Right ventricle myocardium superior (tissue), 1 donor: Measurements from ENCODE around the gene MED25. TPM values are rescaled to one million over a fixed set of nuclear protein-coding genes. Genes with fewer than 3 reads are reported as not detected.
A peak's percentile ranks its signal among the peaks of the same experiment; 100 is the strongest.

Experiments
- ATAC-seq: fragments of 200-7000 bp; cut with Tn5 transposase; one replicate; pipeline ENCODE4 v1.9.1; 2020; ENCODE audit warnings: mild to moderate bottlenecking; ENCODE audit not compliant: poor library complexity
- DNase-seq: peaks from one replicate; pipeline ENCODE4 v3.0.0-alpha.2; 2020
- intact Hi-C: fragments of 100-400 bp; cut with DNase I; formaldehyde crosslinking; loops from one replicate; pipeline ENCODE4 v1.11.2; 2022
- total RNA-seq: library from RNA; stranded (reverse); fragmentation: NEBNext Ultra II Directional; extraction: Animal tissue kit (Norgen Biotek cat#: 25700); gene quantifications from one replicate; pipeline ENCODE4 v1.2.1, GENCODE V29; 2021
- donor health status: DM: no; HTN: yes; CAD: no; lungs with severe emphysema.

The MED25 gene
- total RNA-seq, 1 donor from 2014 or later: 83.4 TPM

DNA sequence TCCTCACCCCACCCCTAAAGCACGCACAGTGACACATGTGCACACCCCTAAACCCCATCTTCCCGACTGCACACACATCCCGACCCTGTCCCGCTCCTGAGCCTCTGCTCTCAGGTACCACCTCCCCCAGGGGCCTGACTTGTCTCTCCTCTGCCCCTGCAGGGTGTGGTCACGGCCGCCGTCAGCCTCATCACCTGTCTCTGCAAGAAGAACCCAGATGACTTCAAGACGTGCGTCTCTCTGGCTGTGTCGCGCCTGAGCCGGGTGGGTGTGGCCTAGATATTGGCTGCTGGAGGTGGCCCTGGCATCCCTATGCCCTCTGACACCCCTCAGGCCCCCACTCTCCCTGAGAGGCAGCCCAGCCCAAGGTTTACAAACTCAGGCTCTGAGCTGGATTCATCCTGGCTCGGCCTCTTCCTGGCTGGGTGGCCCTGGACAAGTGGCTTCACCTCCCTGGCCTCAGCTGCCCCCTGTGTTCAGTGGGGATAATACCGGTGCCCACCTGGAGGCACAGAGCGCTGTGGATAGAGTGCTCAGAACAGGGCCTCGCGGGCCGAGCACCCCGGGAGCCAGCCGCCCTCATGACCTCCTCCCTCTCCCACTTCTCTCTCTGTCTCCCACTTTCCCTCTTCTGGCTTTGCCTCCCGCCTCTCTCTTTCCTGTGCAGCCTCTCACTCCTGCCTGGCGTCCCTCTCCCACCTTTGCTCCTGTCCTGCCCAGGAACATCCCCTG is 25.1 kb upstream of the MED25 start:
- no peak for DNase-seq
- ATAC-seq: no peak
- intact Hi-C loops: no loop called here

DNA sequence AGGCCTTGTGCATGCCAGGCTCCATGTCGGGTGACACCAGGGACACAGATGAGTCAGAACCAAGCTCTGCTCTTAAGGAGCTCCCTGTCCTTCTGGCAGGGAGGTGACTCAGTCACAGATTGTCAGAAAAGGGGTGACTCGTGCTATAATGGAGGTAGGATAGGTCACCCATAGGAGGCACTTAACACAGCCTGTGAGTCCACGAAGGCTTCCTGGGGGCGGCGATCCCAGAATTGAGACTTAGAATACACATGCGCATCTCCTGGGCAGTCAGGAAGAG is 24.6 kb upstream of the MED25 start:
- intact Hi-C loops: no loop called here
- DNase-seq (no peak), ATAC-seq (no peak)

DNA sequence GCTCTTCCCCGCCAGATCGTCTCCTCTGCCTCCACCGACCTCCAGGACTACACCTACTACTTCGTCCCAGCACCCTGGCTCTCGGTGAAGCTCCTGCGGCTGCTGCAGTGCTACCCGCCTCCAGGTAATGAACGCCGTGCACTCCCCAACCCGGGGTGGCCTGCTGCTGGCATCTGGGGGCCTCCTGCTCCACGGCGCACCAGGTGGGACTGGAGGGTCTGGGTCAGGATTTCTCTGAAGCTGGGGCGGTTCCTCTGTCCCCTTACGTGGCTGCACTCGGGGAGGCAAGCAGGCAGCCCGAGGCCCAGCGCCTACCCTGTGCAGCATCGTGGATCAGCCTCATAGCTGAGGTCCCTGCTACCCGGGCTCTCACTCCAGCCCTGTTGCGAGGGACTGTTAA is 22.5 kb upstream of the MED25 start:
- no peak for DNase-seq
- intact Hi-C loops: no loop called here

DNA sequence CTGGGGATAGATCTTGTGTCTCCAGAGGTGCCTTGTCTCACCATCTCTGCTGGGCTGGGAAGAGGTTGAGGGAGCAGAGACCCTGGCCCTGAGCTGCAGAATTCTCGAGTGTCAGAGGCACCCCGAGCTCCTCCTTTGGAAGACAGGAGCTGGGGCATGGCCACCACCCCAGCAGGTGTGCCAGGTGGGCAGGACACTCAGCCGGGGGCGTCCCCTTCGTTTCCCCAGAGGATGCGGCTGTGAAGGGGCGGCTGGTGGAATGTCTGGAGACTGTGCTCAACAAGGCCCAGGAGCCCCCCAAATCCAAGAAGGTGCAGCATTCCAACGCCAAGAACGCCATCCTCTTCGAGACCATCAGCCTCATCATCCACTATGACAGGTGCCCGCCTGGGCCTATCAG is 19.5 kb upstream of the MED25 start:
- intact Hi-C loops: no loop called here
- no peak for ATAC-seq

More for the DNA sequence above, 22.5 kb upstream of the MED25 start:
- ATAC-seq: no peak

DNA sequence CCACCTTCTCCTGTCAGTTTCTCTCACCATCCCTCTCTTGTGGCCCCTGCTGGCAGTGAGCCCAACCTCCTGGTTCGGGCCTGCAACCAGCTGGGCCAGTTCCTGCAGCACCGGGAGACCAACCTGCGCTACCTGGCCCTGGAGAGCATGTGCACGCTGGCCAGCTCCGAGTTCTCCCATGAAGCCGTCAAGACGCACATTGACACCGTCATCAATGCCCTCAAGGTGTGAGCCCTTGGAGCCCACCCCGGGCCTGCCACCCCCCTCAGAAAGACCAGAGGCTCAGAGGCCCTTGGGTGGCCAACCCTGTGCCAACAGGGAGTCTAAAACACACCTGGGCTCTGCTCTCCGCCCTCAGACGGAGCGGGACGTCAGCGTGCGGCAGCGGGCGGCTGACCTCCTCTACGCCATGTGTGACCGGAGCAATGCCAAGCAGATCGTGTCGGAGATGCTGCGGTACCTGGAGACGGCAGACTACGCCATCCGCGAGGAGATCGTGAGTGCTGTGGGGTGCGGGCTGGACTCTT is 18.8 kb upstream of the MED25 start:
- ATAC-seq (no peak), DNase-seq (no peak)
- intact Hi-C loops: no loop called here

More for the DNA sequence above, 19.5 kb upstream of the MED25 start:
- DNase-seq: no peak

DNA sequence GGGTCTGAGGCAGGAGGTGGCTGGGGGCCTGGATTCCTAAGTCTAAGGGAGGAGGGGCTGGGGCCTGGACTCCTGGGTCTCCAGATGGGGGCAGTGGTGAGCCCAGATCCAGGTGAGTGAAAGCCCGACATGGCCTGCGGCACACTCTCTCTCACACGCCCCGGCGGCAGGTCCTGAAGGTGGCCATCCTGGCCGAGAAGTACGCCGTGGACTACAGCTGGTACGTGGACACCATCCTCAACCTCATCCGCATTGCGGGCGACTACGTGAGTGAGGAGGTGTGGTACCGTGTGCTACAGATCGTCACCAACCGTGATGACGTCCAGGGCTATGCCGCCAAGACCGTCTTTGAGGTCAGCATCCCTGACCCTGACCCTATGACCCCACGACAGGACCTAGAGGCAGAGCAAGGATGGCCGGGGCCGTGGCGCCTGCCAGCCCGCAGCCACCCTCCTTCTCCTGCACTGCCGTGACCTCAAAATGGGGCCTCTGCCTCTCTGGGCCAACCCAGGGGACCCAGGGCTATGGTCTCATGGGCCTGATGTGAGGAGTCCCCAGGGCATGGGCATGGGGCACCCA is 18.2 kb upstream of the MED25 start:
- no peak for ATAC-seq
- DNase-seq: no peak
- intact Hi-C loops: no loop called here

DNA sequence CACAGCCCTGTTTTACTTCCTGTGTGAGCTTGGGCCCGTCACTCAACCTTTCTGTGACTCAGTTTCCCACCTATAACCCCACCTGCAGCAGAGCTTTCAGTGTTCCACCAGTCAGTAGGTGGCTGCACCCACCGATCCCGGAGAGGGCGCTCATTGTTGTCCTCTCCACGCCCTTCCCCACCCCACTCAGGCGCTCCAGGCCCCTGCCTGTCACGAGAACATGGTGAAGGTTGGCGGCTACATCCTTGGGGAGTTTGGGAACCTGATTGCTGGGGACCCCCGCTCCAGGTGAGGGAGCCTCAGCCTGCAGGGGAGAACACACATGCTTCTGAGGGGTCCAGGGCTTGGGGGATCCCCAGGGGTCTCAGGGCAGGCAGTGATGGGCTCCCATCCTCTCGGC is 17.3 kb upstream of the MED25 start:
- DNase-seq (no peak), ATAC-seq (no peak)
- intact Hi-C loops: no loop called here

DNA sequence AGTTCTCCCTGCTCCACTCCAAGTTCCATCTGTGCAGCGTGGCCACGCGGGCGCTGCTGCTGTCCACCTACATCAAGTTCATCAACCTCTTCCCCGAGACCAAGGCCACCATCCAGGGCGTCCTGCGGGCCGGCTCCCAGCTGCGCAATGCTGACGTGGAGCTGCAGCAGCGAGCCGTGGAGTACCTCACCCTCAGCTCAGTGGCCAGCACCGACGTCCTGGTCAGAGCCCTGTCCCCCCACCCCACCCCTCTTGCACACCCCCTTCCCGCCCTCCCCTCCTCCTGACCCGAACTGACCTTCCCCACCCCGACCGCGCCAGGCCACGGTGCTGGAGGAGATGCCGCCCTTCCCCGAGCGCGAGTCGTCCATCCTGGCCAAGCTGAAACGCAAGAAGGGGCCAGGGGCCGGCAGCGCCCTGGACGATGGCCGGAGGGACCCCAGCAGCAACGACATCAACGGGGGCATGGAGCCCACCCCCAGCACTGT is 16.6 kb upstream of the MED25 start:
- DNase-seq (no peak), ATAC-seq (peak; percentile 1)
- intact Hi-C loops: no loop called here

DNA sequence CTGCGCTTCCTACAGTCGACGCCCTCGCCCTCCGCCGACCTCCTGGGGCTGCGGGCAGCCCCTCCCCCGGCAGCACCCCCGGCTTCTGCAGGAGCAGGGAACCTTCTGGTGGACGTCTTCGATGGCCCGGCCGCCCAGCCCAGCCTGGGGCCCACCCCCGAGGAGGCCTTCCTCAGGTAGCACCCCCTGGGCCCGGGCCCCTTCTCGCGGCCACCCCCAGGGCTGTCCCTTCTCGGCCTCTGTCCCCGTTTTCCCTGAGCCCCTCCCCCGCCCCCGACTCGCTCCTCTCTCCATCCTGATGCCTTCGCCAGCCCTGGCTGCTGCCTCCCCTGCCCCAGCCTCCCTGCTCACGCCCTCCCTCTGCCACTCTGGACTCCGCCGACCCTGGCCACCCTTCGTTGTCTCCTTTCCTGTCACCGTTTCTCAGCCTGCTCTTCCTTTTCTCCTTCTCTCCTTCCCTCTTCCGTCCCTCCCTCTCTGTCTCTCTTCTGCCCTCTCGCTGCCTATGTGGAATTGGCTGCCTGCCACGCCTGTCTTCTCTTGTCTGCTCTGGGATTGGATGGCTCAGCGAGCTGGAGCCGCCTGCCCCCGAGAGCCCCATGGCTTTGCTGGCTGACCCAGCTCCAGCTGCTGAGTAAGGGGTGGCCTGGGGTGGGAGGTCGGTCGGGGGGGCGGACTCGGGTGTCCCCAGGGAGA is 16.0 kb upstream of the MED25 start:
- ATAC-seq (peak; percentile 88), DNase-seq (peak; percentile 96)
- intact Hi-C loops: no loop called here

DNA sequence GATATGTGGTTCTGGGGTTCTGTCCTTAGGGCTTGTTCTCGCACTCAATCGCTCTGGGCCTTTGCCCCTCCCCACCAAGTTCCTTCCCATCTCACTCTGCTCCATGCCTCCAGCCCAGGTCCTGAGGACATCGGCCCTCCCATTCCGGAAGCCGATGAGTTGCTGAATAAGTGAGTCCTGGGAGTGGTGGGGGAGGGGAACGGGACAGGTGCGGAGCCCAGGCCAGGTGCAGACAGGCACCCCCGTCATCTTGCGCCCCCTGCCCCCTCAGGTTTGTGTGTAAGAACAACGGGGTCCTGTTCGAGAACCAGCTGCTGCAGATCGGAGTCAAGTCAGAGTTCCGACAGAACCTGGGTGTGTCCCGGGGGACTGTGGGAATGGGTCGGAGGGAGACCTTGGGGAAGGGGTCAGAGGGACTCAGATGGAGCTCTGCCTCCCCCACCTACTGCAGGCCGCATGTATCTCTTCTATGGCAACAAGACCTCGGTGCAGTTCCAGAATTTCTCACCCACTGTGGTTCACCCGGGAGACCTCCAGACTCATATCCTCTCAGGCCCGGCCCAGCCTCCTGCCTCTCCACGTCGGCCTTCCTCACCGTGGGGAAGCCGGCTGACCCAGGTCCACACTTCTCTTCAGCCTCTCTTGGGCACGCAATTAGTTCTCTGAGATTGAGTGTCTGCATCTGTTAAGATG is 15.1 kb upstream of the MED25 start:
- ATAC-seq (peak; percentile 1), DNase-seq (no peak)
- intact Hi-C loops: no loop called here

DNA sequence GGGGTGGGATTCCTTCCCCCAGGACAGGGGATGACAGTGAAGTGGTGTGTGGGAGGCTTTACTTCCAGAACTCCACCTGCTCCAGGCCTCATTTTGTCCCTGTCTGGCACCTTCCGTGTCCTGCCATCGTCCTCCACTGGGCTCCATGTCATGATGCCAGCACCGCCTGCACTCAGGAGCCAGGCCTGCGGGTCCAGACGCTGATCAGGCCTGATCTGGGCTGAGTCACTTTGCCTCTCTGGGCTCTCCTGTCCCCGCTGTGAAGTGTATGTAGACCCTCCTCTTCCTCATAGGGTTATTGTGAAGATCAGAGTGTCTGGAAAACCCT is 14.6 kb upstream of the MED25 start:
- DNase-seq: no peak
- intact Hi-C loops: no loop called here
- ATAC-seq: no peak

DNA sequence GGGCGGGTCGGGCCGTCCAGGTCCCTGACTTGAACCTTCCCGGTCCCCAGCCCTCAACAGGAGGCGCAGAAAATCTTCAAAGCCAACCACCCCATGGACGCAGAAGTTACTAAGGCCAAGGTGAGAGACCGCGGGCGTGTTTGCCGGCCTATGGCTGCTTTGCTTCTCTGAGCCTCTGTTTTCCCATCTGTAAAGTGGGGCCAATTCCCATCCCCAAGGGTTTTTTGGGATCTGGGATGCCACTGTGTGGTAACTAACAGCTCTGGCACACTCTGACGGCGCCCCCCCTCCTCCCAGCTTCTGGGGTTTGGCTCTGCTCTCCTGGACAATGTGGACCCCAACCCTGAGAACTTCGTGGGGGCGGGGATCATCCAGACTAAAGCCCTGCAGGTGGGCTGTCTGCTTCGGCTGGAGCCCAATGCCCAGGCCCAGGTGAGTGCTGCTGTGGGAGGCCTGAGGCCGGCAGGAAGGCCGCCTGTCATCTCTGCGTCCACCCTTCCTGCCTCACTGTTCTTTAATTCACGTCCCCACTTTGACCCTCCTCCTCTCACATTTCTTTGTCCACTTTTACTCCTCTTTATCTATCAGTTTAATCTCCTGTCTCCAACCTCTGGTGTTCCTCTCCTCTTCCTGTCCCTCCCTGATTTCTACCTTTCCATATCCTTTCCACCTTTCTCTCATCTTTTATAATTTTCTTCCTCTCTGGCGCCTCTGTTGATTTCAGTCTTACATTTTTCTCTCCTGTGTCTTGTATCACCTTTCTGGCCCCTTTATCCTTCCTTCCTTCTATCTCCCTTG is 12.1 kb upstream of the MED25 start:
- DNase-seq (no peak), ATAC-seq (no peak)
- intact Hi-C loops: loop anchor here (5.0 kb wide), 1 partner anchor 39 kb away; the partner anchor contains the start of gene AP2A1

DNA sequence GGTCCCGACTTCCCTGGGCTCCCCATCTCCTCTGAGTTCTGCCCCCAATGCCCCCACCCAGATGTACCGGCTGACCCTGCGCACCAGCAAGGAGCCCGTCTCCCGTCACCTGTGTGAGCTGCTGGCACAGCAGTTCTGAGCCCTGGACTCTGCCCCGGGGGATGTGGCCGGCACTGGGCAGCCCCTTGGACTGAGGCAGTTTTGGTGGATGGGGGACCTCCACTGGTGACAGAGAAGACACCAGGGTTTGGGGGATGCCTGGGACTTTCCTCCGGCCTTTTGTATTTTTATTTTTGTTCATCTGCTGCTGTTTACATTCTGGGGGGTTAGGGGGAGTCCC is 11.5 kb upstream of the MED25 start:
- ATAC-seq (no peak), DNase-seq (no peak)
- intact Hi-C loops: loop anchor here (5.0 kb wide), 1 partner anchor 39 kb away; the partner anchor contains the start of gene AP2A1

DNA sequence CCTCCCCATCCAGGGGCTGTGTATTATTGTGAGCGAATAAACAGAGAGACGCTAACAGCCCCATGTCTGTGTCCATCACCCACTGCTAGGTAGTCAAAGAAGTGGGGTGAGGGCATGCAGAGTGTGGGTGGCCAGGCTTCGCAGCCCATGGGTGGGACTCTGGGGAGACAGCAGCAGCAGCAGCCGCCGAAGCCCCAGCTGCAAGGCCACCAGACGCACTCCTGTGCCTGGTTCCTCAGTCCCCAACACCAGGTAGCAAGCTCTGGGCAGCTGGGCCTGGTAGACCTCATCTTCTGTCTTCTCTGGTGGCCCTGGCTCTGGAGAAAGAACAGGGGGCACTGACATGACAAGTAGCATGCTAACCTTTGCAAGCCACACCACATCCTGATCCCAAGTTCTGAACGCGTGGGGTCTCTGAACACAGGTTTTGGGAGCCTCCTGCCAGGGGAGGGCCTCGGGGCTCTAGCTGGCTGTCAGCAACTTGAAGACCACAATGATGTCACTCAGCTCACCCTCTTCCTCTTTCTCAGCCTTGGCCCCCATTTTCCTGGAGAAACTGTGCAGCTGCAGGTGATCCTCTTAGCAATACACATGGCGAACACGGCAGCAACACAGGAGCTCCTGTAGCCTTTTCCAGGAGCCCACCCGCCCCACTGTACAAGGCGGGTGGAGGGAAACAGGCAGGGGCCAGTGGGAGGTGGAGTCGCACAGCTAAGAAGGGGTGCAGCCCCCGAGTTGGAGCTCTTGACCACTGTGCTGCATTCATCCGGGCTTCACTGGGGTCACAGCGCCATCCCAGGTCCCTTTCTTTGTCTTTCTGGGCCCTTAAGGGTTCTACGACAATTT is 10.8 kb upstream of the MED25 start:
- no peak for ATAC-seq
- no peak for DNase-seq
- intact Hi-C loops: loop anchor here (5.0 kb wide), 1 partner anchor 40 kb away; the partner anchor contains the start of gene AP2A1

DNA sequence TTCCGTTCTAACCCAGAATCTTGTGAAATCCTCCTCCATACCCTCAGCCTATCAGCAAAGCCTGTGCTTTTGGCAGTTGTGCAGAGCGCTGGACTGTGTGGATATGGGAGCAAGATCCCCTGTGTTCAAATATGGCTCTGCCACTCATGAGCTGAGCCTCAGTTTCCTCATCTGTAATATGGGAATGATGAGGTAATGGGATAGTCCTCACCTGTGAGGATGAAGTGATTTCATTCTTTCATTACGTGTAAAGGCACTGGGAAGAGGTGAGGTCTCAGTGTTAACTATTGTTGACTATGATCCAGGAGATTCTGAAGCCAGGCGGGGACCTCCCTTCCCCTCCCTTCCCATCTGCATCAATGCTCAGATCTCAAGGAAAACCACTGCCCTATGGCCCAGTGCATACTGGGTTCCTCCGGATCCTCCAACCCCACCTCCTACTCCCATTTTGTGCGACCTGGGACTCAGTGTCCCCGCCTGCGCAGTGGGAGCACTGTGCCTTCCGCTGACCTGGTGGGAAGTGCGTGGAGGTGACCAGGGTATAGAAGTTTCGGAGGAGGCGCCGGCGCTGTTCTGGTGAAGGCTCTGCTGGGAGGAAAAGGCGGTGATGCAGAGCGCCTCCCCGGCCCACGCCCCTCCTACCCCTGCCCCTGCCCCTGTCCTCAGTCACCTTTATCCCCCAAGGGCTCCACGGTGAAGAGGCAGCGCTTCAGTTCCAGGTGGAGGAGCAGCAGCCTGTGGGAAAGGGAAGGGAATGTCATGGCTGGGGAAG is 10.0 kb upstream of the MED25 start:
- DNase-seq: no peak
- no peak for ATAC-seq
- intact Hi-C loops: loop anchor here (5.0 kb wide), 1 partner anchor 41 kb away; the partner anchor contains the start of gene AP2A1

DNA sequence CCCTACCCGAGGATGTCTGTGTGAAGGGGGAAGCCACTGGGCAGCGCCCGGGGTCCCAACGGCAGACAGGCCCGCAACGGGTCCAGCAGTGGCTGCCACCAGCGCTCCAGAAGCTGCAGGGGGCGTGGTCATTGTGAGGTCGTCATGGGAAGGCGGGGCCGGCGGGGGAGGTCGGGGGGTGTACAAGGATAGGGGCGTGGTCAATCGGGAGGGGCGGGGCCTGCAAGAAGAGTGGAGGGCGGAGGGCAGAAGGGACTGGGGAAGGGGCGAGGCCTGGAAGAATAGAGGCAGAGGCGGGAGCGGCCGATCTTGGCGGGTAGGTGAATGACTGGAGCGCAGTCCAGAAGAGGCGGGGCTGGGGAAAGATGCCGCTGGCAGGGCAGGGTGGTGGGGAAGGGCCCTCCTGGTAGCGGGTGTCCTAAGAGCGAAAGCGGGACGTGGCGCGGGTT is 9.4 kb upstream of the MED25 start:
- DNase-seq (peak; percentile 95), ATAC-seq (peak; percentile 78)
- intact Hi-C loops: loop anchor here (5.0 kb wide), 1 partner anchor 41 kb away; the partner anchor contains the start of gene AP2A1
